MV-4-11 (cell line): ENCODE measurements around the gene HIBADH.
"Not testable (repeated sequence)": the region's sequence is repeated elsewhere in the genome, so short reads cannot be mapped to it uniquely, and the experiment has no call there.

ENCODE experiments used
- DNase-seq: peaks from one replicate; lab custom pipeline; 2025; lab: John Stamatoyannopoulos, UW

The HIBADH gene

GRCh38 chr7:27600247-27600646 lies 62.4 kb downstream of the HIBADH start:
- no peak for DNase-seq

- DNase-seq = no peak
Measured at GRCh38 chr7:27595009-27595408, 67.7 kb downstream of the HIBADH start.

GRCh38 chr7:27593226-27593625 lies 69.5 kb downstream of the HIBADH start:
- DNase-seq = no peak

- DNase-seq = no peak
Measured at GRCh38 chr7:27590416-27590815, 72.3 kb downstream of the HIBADH start.

- peak; percentile 3 for DNase-seq
Measured at GRCh38 chr7:27587429-27587828, 75.3 kb downstream of the HIBADH start.

GRCh38 chr7:27586825-27587224 lies 75.9 kb downstream of the HIBADH start:
- DNase-seq = no peak

GRCh38 chr7:27585781-27586447 lies 76.8 kb downstream of the HIBADH start:
- no peak for DNase-seq

- no peak for DNase-seq
Measured at GRCh38 chr7:27581906-27582305, 80.8 kb downstream of the HIBADH start.

GRCh38 chr7:27581119-27581518 lies 81.6 kb downstream of the HIBADH start:
- DNase-seq = no peak

GRCh38 chr7:27579565-27579964 lies 83.1 kb downstream of the HIBADH start:
- no peak for DNase-seq

- DNase-seq = not testable (repeated sequence)
Measured at GRCh38 chr7:27578169-27578568, 84.5 kb downstream of the HIBADH start.

GRCh38 chr7:27576360-27576944 lies 86.2 kb downstream of the HIBADH start:
- peak; percentile 19 for DNase-seq

GRCh38 chr7:27575613-27576012 lies 87.1 kb downstream of the HIBADH start:
- no peak for DNase-seq

GRCh38 chr7:27569106-27569505 lies 93.6 kb downstream of the HIBADH start:
- no peak for DNase-seq

GRCh38 chr7:27567266-27567665 lies 95.4 kb downstream of the HIBADH start:
- DNase-seq = no peak

- DNase-seq = no peak
Measured at GRCh38 chr7:27564881-27565482, 97.7 kb downstream of the HIBADH start.

- DNase-seq = no peak
Measured at GRCh38 chr7:27560706-27561235, 101.9 kb downstream of the HIBADH start.

- no peak for DNase-seq
Measured at GRCh38 chr7:27555670-27556069, 107.0 kb downstream of the HIBADH start.

GRCh38 chr7:27554826-27555225 lies 107.9 kb downstream of the HIBADH start:
- no peak for DNase-seq

- no peak for DNase-seq
Measured at GRCh38 chr7:27553273-27553672, 109.4 kb downstream of the HIBADH start.

- DNase-seq = no peak
Measured at GRCh38 chr7:27551803-27552400, 110.8 kb downstream of the HIBADH start.

- DNase-seq = no peak
Measured at GRCh38 chr7:27549606-27550005, 113.1 kb downstream of the HIBADH start.

- DNase-seq = no peak
Measured at GRCh38 chr7:27548304-27548703, 114.4 kb downstream of the HIBADH start.
